ENCODE results near the gene ADAMTS12.
"Not testable (repeated sequence)": the region's sequence is repeated elsewhere in the genome, so short reads cannot be mapped to it uniquely, and the experiment has no call there.

- not testable (repeated sequence) for TF ChIP-seq CTCF (IDR thresholded peaks at IDR 0.05; ENCODE audit: low read depth, low read length, missing input control); ATF3 (IDR thresholded peaks at IDR 0.05); ZBTB33 (IDR thresholded peaks at IDR 0.05)
Observed at GRCh38 chr5:33914844-33915243, 23.1 kb upstream of the ADAMTS12 start.

Measured in liver (tissue), 3 donors.